Nucleus accumbens (tissue), 56 donors: ENCODE data around the gene CDK11A.
"Not testable (repeated sequence)": the region's sequence is repeated elsewhere in the genome, so short reads cannot be mapped to it uniquely, and the experiment has no call there.

ENCODE experiments used
- DNase-seq, 56 donors: peaks; one replicate each; lab custom pipeline; 2025; lab: John Stamatoyannopoulos, UW

Gene CDK11A

GRCh38 chr1:1728308-1729005 is 4.3 kb upstream of the CDK11A start:
- not testable (repeated sequence) for DNase-seq

DNA sequence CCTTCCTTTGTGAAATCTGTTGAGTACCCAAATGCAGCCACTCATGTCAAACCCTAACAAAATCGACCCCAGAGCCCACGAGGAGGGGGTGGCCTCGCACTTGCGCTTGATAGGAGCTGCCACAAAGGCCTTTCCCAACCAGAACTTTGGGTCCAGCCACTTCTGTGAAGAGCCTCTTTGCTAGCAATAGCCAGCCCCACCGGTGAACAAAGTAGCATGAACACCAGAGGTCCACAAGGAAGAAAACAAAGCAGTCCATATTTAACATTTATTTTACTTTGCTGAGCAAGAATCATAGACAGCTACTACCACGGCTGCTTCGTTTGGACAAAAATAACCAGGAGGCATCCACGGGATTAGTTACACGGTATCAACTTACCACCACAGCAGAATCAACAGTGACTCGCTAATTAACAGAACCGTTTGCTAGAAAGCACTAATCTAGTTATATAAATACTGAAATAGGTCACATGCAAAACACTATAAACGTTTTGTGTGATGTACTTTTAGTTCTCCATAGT is 3.0 kb upstream of the CDK11A start:
- not testable (repeated sequence) for DNase-seq

GRCh38 chr1:1726088-1726487 is 1.9 kb upstream of the CDK11A start:
- DNase-seq: not testable (repeated sequence)

GRCh38 chr1:1721201-1721600 is 3.0 kb downstream of the CDK11A start:
- no peak for DNase-seq

- not testable (repeated sequence) for DNase-seq
These were observed 8.9 kb downstream of the CDK11A start for GRCh38 chr1:1715109-1715883.

DNA sequence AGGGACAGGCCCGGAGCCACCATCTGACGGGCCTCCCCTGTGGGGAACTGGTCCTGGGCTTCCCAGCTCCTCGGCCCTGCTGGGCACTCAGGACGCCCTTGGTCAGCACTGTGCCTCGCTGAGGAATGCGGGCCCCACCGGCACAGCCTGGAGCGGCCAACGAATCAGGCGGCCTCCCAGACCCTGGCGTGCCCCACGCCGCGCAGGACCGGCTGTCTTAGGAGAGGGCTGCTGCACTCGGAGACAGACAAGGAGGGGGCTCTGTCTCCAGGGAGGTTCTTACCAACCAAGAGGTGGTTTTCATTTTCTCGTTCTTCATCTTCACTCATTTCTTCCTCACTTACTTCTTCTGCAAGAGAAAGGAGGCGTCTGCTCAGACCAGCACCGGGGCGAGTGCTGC is 16.3 kb downstream of the CDK11A start:
- not testable (repeated sequence) for DNase-seq

- DNase-seq: not testable (repeated sequence)
These were observed 16.9 kb downstream of the CDK11A start for GRCh38 chr1:1707241-1707640.

DNA sequence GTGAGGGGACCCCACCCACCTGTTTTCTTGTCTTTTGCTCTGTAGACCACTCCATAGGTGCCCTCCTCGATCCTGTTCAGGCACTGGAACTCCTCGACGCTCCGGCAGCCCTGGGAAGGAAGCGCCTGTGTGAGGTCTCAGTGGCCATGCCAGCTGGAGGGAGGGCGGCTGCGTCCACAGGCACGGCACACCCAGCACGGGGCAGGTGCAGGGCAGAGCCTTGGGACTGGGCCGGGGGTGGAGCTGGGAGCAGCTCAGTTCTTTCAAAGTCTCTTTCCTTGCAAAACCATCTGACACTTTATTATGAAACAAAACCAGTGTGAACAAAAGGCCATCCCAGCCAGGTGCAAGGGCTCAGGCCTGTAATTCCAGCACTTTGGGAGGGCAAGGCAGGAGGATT is 18.5 kb downstream of the CDK11A start:
- DNase-seq: not testable (repeated sequence)

- DNase-seq: not testable (repeated sequence)
These were observed 19.7 kb downstream of the CDK11A start for GRCh38 chr1:1704284-1704957.

DNA sequence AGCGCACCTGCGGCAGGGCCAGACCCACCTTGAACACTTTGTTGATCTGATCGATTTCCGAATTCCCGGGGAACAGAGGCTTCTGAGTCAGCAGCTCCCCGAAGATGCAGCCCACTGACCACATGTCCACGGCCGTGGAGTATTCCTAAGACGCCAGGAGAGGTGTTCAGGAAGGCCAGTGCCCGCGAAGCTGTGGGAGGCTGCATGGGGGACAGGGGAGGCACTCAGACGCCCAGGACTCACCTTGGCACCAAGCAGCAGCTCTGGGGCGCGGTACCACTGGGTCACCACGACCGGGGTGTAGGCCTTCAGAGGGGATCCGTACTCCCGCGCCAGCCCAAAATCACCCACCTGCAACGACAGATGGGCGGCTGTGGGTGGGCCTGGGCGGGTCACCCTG is 20.4 kb downstream of the CDK11A start:
- DNase-seq: no peak

DNA sequence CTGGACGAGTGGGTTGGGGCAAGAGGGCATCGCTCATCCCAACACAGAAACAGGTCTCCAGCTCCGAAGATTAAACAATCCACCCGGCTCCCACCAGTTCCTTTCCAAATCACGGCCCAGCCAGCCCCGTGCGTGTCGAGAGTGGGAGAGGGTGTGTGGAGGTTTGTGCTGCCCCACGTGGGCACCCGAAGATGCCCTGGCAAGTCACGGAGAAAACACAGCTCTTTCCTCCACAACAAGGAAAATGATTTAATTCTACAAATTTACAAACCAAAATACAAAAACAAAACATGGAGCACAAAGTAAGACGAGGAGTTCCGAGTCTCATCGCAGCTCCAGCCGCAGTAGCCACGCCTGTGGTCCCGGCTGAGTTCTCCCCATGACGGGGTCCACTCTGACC is 21.7 kb downstream of the CDK11A start:
- not testable (repeated sequence) for DNase-seq

DNA sequence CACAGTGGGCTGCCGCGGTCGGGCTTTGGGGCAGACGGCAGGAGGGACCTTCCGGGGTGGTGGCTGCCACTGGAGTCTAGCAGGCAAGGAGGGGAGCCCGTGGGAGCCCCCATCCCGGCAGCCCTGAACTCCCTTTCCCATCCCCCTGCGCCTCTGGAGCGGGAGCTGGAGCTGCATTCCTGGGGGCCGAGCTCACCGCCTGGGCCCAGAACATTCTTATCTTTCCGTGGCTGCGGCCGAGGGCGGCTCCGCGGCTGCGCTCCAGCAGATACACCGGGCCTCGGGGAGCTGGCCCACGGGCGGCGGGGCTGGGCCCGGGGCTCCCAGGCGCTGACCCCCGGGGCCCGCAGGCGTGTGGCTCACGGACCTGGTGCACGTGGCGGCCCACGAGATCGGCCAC is 23.6 kb downstream of the CDK11A start:
- not testable (repeated sequence) for DNase-seq

DNA sequence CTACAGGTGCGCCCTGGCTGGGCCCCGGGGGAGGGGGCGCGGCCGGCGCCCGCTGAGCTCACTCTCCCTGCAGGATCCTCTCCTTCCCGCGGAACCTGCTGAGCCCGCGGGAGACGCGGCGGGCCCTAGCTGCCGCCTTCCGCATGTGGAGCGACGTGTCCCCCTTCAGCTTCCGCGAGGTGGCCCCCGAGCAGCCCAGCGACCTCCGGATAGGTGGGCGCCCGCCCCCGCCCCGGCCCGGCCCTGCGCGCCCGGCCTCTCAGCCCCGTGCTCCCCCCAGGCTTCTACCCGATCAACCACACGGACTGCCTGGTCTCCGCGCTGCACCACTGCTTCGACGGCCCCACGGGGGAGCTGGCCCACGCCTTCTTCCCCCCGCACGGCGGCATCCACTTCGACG is 24.1 kb downstream of the CDK11A start:
- DNase-seq: not testable (repeated sequence)

- DNase-seq: not testable (repeated sequence)
These were observed 25.1 kb downstream of the CDK11A start for GRCh38 chr1:1699061-1699460.

- not testable (repeated sequence) for DNase-seq
These were observed 26.6 kb downstream of the CDK11A start for GRCh38 chr1:1697358-1698183.

- not testable (repeated sequence) for DNase-seq
These were observed 27.5 kb downstream of the CDK11A start for GRCh38 chr1:1696431-1697357.

DNA sequence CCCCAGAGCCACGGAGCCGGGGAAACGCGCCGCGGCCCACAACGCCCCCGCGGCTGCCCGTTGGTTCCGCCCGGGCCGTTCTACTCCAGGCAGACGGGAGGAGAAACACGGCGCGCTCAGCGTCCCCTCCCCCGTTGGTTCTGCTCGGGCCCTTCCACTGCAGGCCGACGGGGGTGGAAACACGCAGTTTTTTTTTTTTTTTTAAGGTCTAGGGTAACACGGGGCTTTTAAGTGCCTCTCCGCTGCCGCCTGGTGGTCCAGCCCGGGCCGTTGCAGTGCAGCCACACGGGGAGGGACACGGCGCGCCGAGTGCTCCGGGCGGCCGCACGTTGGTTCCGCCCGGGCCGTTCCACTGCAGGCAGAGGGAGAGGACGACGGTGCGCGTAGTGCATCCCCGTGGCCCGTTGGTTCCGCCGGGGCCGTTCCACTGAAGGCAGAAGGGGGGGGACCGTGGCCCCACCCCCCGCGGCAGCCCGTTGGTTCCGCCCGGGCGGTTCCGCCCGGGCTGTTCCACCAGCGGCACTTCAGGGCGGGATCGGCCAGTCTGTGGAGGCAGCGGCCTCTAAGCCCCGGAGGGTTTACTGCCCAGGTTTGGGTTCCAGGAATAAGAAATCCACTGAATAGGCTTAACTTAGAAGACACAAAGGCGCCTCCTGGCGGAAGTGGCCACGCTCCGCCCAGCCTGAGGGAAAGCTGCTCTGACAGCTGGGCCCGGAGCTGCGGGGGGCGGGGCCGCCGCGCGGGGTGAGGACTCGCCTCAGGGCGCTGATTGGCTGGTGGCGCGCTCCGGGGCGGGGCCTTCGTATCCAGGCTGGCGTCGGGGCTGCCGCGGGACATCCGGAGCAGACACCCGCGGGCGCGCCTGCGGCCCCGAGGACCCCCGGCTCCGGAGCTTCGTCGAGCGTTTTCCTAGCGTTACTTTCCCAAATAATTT is 31.2 kb downstream of the CDK11A start, which contains the start of gene SLC35E2B:
SLC35E2B (minus strand) TSS at position 82 of the 934 bp plus-strand sequence. CDS start 16,096 bp downstream, outside the sequence.
- DNase-seq: peak in 55 of 56 donors; percentile 28 to 96 (median 86)

DNA sequence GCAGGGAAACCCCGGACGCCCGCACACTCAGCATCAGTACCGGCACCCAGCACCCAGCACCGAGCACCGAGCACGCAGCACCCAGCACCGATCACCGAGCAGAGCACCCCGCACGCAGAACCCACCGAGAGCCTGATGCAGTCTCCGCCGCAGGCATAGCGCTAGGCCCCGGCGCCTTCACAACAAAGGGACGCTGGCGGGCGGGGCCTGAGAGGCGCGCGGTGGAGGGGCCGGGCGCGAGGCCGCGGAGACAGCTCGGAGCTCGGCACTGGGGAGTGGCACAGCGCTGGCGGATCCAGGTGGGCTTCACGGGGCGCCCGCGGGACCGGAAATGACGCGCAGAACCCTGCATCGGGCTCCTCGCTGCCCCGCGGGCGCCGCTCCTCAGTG is 31.8 kb downstream of the CDK11A start:
- DNase-seq: peak in 24 of 56 donors; percentile 12 to 88 (median 70)
